ENCODE results near the gene LITAF.

The LITAF gene

DNA sequence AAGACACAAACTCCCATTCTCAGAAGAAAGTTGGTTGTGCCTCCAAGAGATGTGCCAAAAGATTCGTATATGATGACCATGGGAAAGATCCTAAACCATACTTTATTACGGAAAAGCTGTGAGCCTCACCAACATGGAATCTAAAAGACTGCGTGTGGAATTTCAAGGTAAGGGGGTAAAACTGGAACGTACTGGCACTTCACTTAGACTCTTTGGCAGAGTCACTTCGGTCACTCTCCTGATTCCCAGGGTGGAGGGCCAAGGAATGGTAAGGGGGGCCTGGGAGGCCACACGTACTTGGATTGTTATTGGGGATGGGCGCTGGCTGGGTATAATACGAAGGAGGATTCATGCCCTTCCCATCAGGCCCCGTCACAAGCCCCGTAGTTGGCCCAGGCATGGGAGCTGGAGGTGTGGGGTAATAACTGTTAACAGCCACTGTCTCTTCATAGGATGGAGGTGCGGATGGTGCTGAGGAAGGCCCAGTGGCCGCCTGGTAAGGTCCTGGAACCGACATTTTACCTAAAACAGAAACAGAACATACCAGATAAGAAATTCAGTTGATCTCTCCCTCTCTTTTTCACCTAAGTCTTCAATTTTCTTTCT lies 30.4 kb downstream of the LITAF start:
- H3K27ac ChIP-seq (ENCODE audit: low read length) = no peak overlapping the region
- peaks cover 6% of the 10 kb centered on the region; the same call in 1 of the 2 replicates for H3K36me3 ChIP-seq (ENCODE audit: insufficient read depth, low read length)
- no peak for DNase-seq
- no peak for ATAC-seq (ENCODE audit: insufficient read depth, low read depth)
- TF ChIP-seq, protein P1, sequence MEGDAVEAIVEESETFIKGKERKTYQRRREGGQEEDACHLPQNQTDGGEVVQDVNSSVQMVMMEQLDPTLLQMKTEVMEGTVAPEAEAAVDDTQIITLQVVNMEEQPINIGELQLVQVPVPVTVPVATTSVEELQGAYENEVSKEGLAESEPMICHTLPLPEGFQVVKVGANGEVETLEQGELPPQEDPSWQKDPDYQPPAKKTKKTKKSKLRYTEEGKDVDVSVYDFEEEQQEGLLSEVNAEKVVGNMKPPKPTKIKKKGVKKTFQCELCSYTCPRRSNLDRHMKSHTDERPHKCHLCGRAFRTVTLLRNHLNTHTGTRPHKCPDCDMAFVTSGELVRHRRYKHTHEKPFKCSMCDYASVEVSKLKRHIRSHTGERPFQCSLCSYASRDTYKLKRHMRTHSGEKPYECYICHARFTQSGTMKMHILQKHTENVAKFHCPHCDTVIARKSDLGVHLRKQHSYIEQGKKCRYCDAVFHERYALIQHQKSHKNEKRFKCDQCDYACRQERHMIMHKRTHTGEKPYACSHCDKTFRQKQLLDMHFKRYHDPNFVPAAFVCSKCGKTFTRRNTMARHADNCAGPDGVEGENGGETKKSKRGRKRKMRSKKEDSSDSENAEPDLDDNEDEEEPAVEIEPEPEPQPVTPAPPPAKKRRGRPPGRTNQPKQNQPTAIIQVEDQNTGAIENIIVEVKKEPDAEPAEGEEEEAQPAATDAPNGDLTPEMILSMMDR (IDR thresholded peaks at IDR 0.05; ENCODE audit: borderline replicate concordance, extremely low read depth, low read length, poor library complexity, severe bottlenecking) = no peak
- TF ChIP-seq EZH2 (IDR thresholded peaks at IDR 0.05; ENCODE audit: borderline replicate concordance, low read depth, low read length, severe bottlenecking) = no peak
- no peak overlapping the region for H3K9ac ChIP-seq (ENCODE audit: low read depth, low read length)
- peaks cover 5% of the 10 kb centered on the region for H3K9me3 ChIP-seq (ENCODE audit: insufficient read depth, low read length, severe bottlenecking)
- no peaks in the 10 kb centered on the region for H3K27me3 ChIP-seq (ENCODE audit: insufficient read depth, low read length, poor library complexity)
- H4K20me1 ChIP-seq (ENCODE audit: insufficient read depth, low read length) = no peaks in the 10 kb centered on the region
- no peak overlapping the region for H3K4me3 ChIP-seq (ENCODE audit: low read depth in 1 of 2, low read length in 2 of 2)
- H3K4me1 ChIP-seq (ENCODE audit: insufficient read depth, low read length) = no peaks in the 10 kb centered on the region
- no peaks in the 10 kb centered on the region for H3K79me2 ChIP-seq (ENCODE audit: insufficient read depth, low read length)
- H3K4me2 ChIP-seq (ENCODE audit: insufficient read depth, low read length) = no peak overlapping the region
- no peak overlapping the region for H2AFZ ChIP-seq (ENCODE audit: low read depth, low read length)

DNA sequence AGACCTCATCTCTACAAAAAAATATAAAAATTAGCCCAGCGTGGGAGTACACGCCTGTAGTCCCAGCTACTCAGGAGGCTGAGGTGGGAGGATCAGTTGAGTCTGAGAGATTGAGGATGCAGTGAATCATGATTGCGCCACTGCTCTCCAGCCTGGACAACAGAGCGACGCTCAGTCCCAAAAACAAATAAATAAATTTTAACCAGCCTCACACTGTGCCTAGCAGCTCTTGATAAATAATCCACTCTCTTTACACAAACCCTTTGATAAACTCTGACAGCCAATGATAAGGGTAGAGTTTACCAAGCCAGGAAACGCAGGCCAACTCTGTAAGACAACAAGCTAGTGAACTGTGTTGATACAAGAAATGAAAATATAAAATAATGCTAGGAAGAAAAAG lies 32.7 kb downstream of the LITAF start:
- Histone ChIP-seq H2AFZ (ENCODE audit: low read depth, low read length) (no peak overlapping the region), H3K9ac (ENCODE audit: low read depth, low read length) (no peak overlapping the region), H4K20me1 (ENCODE audit: insufficient read depth, low read length) (no peaks in the 10 kb centered on the region), H3K27ac (ENCODE audit: low read length) (no peak overlapping the region), H3K4me2 (ENCODE audit: insufficient read depth, low read length) (no peak overlapping the region), H3K4me3 (ENCODE audit: low read depth in 1 of 2, low read length in 2 of 2) (no peak overlapping the region), H3K36me3 (ENCODE audit: insufficient read depth, low read length) (peaks cover 8% of the 10 kb centered on the region; the same call in 1 of the 2 replicates), H3K27me3 (ENCODE audit: insufficient read depth, low read length, poor library complexity) (no peaks in the 10 kb centered on the region), H3K79me2 (ENCODE audit: insufficient read depth, low read length) (no peaks in the 10 kb centered on the region), H3K4me1 (ENCODE audit: insufficient read depth, low read length) (no peaks in the 10 kb centered on the region), H3K9me3 (ENCODE audit: insufficient read depth, low read length, severe bottlenecking) (peaks cover 5% of the 10 kb centered on the region)
- no peak for TF ChIP-seq EZH2 (IDR thresholded peaks at IDR 0.05; ENCODE audit: borderline replicate concordance, low read depth, low read length, severe bottlenecking)
- TF ChIP-seq, protein P1 (IDR thresholded peaks at IDR 0.05; ENCODE audit: borderline replicate concordance, extremely low read depth, low read length, poor library complexity, severe bottlenecking) = no peak
- no peak for DNase-seq
- no peak for ATAC-seq (ENCODE audit: insufficient read depth, low read depth)

DNA sequence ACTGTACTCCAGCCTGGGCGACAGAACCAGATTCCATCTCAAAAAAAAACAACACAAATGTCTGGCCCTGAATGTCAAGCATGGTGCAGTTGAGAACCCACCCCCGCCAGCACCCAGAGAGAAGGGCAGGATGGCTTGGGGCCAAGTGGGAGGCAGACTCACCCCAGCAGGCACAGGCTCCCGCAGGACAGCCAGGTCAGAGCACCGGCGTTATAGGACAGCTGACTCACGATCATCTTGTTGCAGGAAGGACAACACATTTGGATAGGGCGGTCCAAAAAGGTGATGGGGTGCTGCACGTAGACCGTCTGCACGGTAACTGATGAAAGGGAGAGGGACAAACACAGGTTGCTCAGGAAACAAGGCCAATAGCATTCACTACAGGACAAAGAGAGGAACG lies 33.3 kb downstream of the LITAF start:
- Histone ChIP-seq H3K36me3 (ENCODE audit: insufficient read depth, low read length) (peaks cover 9% of the 10 kb centered on the region; the same call in 1 of the 2 replicates), H3K4me2 (ENCODE audit: insufficient read depth, low read length) (no peak overlapping the region)
- no peak for ATAC-seq (ENCODE audit: insufficient read depth, low read depth)

More for the DNA sequence above, 33.3 kb downstream of the LITAF start:
- H3K4me1 ChIP-seq (ENCODE audit: insufficient read depth, low read length) = no peaks in the 10 kb centered on the region
- TF ChIP-seq, protein P1 (IDR thresholded peaks at IDR 0.05; ENCODE audit: borderline replicate concordance, extremely low read depth, low read length, poor library complexity, severe bottlenecking) = no peak
- no peak for TF ChIP-seq EZH2 (IDR thresholded peaks at IDR 0.05; ENCODE audit: borderline replicate concordance, low read depth, low read length, severe bottlenecking)
- no peak overlapping the region for H3K4me3 ChIP-seq (ENCODE audit: low read depth in 1 of 2, low read length in 2 of 2)
- no peak overlapping the region for H3K9ac ChIP-seq (ENCODE audit: low read depth, low read length)
- H3K9me3 ChIP-seq (ENCODE audit: insufficient read depth, low read length, severe bottlenecking) = peaks cover 5% of the 10 kb centered on the region
- H3K27me3 ChIP-seq (ENCODE audit: insufficient read depth, low read length, poor library complexity) = no peaks in the 10 kb centered on the region
- no peaks in the 10 kb centered on the region for H3K79me2 ChIP-seq (ENCODE audit: insufficient read depth, low read length)
- no peaks in the 10 kb centered on the region for H4K20me1 ChIP-seq (ENCODE audit: insufficient read depth, low read length)
- H3K27ac ChIP-seq (ENCODE audit: low read length) = no peak overlapping the region
- DNase-seq = no peak
- H2AFZ ChIP-seq (ENCODE audit: low read depth, low read length) = no peak overlapping the region

Measured in DND-41 (cell line).